Glomerular endothelial cell (primary cell): ENCODE data around the gene SERPINB10. TPM values are rescaled to one million over a fixed set of nuclear protein-coding genes. Genes with fewer than 3 reads are reported as not detected.
"Not testable (repeated sequence)": the region's sequence is repeated elsewhere in the genome, so short reads cannot be mapped to it uniquely, and the experiment has no call there.

Experiments used
- DNase-seq: peaks from one replicate; pipeline ENCODE4 v3.0.0-alpha.2; 2011; ENCODE audit warnings: low read depth, low spot score; ENCODE audit errors: extremely low read depth
- total RNA-seq: library from RNA; depleted of rRNA; stranded (reverse); fragments of >200 nt; gene quantifications from 2 replicates; pipeline ENCODE4 v1.2.3, GENCODE V29; 2015

Gene SERPINB10
- total RNA-seq, 1 donor from 2014 or later: not detected

DNA sequence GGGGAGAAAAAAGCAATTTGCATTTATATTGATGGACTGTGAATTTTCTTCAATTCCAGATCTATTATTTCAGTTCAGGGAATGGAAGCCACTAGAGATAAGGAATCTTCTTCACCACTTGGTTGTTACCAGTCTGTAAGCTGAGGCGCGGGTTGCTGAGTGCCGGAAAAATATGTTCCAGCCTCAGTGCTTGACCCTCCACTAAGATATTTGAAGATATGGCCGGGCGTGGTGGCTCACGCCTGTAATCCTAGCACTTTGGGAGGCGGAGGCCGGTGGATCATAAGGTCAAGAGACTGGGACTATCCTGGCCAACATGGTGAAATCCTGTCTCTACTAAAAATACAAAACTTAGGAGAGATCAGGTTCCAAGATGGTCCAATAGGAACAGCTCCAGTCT lies 32.2 kb downstream of the SERPINB10 start:
- no peak for DNase-seq

DNA sequence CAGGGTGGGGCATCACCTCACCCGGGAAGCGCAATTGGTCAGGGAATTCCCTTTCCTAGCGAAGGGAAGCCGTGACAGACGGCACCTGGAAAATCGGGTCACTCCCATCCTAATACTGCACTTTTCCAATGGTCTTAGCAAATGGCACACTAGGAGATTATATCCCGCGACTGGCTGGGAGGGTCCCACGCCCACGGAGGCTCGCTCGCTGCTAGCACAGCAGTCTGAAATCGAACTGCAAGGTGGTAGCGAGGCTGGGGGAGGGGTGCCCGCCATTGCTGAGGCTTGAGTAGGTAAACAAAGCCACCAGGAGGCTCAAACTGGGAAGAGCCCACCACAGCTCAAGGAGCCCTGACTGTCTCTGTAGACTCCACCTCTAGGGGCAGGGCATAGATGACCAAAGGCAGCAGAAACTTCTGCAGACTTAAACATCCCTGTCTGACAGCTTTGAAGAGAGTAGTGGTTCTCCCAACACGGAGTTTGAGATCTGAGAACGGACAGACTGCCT lies 32.8 kb downstream of the SERPINB10 start:
- DNase-seq: not testable (repeated sequence)

DNA sequence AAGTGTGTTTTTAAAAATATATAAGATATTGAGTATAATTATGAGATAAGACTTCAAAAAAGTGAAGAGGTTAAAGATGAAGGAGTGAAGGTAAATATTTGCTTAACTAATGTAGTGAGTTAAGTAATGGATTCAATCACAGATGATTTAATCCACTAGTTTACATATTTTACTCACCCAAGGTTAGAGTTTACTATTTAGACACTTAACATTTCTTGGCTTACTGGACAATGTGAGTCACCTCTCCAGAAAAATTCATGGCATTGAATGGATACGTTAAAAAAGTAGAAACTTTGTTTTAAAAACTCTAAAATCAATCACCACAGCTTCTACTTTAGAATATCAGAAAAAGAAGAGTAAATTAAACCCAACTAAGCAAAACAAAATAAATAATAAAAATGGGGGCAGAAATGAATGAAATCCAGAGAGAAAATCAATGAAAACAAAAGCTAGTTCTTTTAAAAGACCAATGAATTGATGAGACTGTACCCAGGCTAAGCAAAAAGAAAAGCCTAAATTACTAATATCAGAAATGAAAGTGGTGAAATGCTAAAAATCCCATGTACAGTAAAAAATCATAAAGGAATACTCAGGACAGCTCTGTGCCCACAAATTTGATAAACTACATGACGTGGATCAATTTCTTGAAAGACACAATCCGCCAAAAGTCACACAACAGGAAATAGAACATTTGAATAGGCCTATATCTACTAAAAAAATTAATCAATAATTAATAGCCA lies 39.5 kb downstream of the SERPINB10 start:
- no peak for DNase-seq

DNA sequence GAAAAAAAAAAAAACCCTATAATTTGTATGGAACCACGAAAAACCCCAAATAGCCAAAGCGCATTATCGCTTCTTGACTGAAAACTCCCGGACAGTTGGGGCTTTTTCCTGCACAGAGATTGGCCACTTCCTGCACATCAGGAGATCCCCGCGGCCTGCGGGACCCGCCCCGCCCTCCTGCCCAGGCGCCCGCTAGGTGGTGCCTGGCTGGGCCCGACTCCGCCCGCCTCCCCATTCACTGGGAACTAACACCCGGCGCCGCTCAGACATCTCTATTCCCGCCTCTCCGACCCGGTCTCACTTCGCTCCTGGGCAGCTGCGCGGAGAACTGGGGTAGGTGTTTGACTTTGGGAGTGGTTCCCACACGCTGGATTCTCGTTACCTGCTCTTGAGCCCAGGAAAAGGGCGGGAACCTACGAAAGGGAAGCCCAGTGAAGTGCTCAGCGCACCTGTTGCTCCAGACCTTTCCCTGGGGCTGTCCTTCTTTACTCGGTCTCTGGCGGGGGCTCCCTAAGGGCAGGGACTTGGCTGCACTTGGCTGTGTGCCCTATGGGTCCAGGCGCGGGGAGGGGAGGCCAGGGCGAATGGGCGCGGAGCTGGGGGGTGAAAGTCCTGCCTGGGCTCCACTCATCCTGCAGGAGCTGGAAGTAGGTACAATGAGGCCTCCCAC lies 41.4 kb downstream of the SERPINB10 start, which contains the start of gene HMSD:
TSS of gene HMSD (plus strand) at position 234 of the 670 bp plus-strand sequence. CDS start 4,155 bp downstream, outside the sequence.
- no peak for DNase-seq

DNA sequence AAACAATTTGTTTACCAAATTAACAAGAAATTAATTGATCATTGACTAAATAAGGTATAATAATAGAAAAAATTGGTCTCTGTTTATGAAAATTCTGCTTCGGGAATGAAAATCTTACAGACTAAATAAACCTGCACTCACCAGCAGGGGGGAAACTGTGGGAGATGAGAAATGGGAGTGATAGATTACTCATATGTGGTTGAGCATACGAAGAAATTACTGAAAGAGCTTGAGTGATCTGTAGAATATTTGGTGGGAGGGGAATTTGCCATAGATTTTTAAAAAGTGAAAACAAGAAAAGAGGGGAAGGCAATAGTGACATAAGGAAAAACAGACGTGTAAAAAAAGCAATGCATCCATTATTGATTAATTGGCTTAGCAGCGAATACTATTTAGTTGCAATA lies 43.5 kb downstream of the SERPINB10 start:
- no peak for DNase-seq

DNA sequence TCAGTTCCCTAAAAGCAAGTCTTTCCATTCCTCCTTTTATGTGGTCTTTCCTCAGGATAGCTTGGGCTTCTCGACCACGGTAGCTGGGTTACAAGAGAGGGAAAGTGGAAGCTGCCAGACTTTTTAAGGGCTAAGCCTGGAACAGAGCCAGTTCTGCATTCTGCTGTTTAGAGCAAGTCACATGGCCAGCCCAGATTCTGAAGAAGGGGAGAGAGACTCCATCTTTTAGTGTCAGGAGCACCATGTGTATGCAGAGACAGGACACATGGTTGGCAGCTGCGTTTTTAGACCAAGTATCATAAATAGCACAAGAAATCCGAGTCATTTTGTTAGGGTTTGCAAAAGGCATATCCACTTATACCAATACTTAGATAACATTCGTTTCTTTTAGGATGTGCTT lies 46.1 kb downstream of the SERPINB10 start:
- DNase-seq: no peak

DNA sequence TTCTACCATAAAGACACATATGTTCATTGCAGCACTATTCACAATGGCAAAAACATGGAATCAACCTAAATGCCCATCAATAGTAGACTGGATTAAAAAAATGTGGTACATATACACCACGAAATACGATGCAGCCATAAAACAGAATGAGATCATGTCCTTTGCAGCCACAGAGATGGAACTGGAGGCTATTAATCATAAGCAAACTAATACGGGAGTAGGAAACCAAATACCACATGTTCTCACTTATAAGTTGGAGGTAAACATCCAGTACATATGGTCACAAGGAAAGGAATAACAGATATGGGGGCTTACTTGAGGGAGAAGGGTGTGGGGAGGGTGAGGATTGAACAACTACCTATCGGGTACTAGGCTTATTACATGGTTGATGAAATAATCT lies 49.0 kb downstream of the SERPINB10 start:
- no peak for DNase-seq

DNA sequence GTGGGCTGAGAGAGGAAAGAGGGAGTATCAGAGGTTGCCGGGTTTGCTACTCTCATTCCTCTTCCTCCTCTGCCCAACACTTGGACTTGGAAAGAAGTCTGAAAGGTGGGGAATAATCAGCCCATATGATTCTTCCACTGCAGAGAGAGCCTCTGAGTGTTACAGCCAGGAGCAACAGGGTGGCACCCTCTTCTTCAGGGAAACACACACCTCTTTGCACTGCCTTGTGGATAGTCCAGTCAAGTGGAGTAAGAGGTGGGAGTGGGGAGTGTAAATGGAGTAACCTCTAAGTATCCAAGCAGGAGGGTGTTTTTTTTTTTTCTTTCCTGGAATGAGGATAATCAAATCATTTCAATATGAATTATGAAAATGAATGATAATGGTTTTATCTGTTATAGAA lies 53.1 kb downstream of the SERPINB10 start:
- DNase-seq: no peak

DNA sequence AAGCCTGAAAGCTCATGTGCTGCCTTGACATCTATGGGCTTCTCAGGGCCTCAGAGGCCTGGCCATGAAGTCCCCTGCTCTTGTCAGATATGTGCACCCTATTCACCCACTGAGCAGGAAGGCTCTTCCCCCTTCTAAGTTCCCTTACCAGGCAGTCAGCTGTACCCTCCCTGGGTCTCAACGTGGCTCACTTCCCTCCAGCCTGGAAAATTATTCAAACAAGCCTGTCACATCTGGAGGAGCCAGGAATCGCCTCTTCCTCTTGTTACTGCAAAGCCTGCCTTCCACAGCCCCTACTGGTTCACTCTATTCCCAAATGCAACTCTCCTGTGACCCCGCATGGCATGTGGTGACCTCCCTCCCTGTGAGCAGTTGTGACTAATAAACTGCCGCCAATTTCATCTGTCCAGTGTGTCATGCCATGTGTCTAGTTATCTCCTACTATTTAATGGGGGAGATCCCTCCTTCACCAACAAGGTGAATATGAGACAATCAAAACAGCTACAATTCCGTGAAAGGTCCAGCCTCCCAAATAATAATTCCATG lies 53.8 kb downstream of the SERPINB10 start:
- no peak for DNase-seq

DNA sequence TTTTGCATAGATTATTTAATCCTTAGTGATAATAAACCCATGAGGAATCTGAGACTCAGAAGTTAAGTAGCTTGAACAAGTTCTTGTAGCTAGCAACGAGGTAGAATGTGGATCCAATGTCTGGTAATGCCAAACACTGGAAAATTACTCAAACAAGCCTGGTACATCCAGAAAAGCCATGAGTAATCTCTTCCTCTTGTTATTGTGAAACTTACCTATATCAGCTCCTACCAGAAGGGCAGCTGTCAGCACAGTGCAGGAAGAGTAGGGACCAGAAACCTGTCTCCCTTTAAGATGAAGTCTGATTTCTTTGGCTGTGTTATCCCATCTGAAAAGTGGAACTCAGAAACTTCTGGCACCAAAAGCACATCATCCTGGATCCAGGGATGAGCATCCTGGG lies 54.4 kb downstream of the SERPINB10 start:
- DNase-seq: no peak

DNA sequence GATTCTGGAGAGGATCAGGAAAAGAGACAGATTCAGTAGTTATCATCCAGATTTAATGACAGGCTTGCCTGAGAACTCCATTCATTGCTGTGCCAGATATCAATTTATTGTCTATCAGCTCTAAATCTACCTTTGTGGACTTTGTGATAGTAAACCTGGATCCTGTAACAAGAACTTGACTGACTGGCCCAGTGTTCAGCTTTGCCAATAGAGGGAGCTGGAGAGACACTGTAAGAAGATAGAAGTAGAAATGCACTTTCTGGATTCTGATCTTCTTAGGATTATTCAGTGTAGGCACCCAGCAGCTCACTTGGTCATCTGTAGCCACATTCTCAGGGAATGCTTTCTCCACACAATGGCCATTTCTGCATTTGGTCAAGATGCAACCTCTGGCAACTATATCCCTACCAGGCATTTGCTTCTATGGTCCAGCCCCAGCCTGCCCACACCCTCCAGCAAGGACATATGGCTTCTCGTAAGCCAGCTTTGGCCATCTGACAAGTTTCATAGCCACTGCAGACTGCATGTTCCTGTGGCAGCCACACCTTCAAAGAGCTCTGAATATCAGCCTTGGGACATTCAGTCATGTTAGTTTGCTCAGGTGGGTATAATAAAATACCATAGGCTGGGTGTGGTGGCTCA lies 56.0 kb downstream of the SERPINB10 start:
- no peak for DNase-seq

DNA sequence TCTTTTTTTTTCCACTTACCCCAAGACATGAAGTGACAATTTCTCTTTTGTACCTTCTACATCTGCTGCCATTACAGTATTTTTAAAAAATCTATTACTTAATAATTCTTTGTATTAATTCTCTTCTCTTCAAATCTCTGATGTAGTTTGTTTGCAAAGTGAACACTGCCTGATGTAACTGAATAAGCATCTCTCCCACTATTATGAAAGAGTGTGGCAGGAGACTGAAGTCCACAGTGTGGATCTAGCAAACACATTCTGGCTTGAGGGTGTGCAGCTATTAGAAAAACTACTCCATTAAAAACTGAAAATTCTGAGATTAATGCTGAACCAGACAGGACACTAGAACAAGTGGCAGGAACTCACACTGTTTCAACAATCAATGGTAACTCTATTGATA lies 57.1 kb downstream of the SERPINB10 start:
- no peak for DNase-seq

DNA sequence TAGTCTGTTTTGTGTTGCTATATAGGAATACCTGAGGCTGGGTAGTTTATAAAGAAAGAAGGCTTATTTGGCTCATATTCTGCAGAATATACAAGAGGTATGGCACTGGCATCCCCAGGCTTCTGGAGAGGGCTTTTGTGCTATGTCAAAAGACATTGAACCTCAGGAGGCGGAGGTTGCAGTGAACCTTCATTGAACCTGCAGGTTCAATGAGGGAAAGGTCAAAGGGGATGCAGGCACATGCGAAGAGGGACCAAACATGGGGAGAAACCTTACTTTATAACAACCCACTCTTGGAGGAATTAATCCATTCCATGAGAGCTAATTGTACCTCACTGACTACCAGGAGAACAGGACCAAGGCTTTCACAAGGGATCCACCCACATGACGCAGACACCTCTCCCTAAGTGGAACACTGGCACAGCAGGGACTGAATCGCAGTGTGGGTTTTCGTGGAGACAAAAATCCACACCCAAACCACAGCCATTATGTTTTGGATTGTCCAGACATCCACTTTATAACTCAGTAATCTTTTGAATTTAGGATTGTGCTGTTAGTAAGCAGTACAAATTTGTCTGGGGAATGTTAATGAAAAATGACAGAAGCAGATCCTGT lies 58.1 kb downstream of the SERPINB10 start:
- no peak for DNase-seq

DNA sequence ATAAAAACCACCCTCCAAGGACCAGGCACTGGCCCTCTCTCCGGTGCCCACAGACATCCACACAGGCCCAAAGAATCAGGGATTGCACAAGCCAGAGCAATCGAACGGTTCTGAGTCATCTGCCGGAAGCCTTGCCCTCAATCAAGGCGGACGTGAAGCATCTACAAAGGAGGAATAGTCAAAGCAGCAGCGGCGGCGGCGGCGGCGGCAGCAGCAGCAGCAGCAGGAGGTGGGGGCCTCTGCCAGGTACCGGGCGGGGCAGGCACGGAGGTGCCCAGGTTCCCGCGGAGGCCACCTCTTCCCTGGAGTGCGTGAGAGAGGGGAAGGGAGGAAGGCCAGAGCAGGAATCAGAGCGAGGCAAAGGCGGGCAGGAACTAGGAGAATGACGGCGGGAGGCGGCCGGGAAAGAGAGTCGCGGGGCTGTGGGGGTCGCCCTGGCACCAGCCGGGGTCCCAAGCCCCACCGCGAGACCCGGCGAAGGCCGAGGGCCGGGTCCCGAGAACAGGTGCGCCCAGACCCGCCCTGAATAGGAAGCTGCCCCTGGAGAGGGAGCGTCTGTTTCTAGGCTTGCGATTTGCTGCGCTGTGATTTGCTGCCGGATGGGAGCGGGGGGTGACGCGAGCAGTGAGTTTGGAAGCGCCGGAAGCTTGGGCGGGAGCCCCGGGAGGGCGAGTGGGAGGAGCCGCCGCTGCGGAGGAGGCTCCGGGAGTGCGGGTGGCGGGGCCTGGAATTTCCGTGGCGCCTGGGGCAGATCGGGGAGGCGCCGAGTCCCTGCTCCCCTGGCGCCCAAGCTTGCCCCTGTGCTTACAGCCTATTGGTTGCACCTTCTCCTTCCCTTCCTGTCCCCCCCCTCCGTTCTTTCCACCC lies 62.4 kb downstream of the SERPINB10 start, which contains the start of gene SERPINB8:
TSS of gene SERPINB8 (plus strand) at position 140 of the 867 bp plus-strand sequence. CDS start 8,228 bp downstream, outside the sequence.
- peak; percentile 27 for DNase-seq

DNA sequence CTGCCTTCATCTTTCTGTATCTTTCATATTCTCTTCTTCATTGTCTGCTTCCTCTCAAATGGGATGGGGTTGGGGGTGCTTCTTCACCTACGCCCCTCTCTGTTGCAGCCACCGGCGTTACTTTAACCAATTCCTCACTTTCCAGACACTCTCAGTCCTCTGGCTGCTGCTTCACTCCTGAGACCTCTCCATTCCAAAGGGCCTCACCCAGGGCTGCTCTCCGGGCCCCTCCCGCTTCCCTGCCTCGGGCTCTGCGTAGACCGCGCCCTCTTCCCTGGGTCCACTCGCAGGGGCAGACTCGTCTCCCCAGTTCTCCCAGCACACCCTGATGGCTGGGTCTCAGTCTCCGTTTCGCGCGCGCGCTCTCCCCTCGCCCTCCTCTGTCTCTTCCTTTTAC lies 63.0 kb downstream of the SERPINB10 start:
- DNase-seq: no peak

DNA sequence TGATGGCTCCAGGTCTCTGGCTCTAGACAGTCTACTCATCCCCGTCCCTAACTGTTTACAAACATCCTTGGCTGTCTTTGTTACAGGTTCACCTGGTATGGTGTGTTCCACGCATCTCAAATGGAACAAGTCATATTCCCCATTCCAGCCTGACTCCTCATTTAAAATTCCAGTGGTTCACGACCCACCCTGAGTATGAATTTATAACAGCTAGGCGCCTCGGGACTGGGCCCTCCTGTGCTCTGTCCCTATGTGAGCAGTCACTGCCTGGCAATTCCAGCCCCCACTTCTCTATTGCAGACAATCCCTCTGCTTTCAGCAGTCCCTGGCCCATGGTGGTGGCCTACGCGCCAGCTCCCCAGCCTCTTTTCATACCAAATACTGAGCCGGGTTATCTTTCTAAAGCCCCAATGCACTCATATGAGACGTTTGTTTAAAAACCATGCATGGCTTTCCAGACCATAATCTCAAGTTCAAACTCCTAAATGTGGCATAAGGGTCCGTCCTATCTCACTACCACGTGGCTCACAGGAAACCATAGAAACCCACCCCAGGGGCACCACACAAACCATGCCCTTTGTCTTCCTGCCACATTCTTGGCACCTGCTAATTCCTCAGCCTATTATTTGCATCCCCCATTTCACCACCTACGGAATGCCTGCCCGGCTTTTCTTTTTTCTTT lies 63.7 kb downstream of the SERPINB10 start:
- no peak for DNase-seq

DNA sequence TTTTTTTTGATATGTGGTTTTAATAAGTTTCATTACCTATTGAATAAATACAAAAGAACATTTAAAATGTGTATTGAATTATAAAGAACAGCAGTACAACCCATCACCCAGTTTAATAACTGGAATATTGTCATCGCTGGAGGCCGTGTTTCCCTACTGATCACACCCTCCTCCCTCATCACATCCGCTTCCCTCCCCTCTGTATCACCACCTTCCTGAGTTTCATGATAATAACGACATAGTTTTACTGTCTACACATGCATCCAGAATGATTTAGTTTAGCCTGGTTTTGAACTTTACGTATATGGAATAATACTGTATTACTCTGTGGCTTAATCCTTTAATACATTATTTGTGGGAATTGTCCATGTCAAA lies 64.2 kb downstream of the SERPINB10 start:
- DNase-seq: no peak

DNA sequence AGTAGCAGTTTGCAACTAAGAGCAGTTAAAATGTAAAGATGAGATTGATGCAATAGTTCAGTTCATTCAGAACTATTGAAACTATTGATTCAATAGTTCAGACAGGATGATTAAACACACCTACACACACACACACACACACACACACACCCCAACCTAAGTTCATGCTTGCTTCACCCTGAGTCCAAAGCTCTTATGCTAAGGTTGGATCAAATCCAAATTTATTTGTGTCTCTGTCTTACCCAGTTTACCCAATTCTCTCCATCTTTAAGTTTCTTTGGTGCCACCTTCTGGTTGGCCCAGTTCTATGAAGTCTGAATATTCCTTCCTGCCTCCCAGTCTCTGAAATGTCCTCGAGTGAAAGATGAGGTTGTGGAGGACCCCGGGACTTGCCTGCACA lies 67.2 kb downstream of the SERPINB10 start:
- DNase-seq: no peak

DNA sequence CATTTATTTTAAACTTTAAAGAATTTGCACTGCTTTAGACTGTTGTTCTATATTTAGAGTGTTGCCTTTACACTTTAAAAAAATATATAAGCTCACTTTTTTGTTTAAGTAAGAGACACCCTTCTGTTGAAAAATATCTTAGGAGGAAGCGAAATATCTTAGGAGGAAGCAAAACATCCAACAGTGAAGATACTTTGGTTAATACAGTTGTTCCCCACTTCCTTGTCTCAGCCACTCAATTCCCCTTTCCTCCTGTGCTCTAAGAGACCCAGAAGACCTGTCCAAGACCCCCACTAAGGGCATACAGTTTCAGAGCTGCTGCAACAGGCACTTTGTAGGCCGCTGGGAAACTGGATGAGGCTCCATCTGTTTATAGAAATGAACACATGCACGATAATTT lies 67.9 kb downstream of the SERPINB10 start:
- DNase-seq: no peak
